ENCODE results near the gene PAX9. TPM values are rescaled to one million over a fixed set of nuclear protein-coding genes. Genes with fewer than 3 reads are reported as not detected.

Gene PAX9
- total and polyA plus RNA-seq, 2 donors (not counting 1 experiment from before 2014, with no cell fraction given): 0.03 TPM; not detected in 1

GRCh38 chr14:36654794-36655381 is 6.8 kb upstream of the PAX9 start:
- no peak for DNase-seq (ENCODE audit: low read depth in 2 of 2)
- H3K79me2 ChIP-seq (ENCODE audit: control insufficient read depth, insufficient read depth, low read length): no peaks in the 10 kb centered on the region
- no peaks in the 10 kb centered on the region for H3K4me1 ChIP-seq (ENCODE audit: control insufficient read depth, extremely low read depth, insufficient read depth, low read length)
- no peak for TF ChIP-seq EZH2 (IDR thresholded peaks at IDR 0.05; ENCODE audit: low read length, missing control alignments)
- no peak for TF ChIP-seq CTCF (conservative IDR thresholded peaks at IDR 0.05 in 1 of 2, IDR thresholded peaks at IDR 0.05 in 1 of 2; ENCODE audit: low read depth in 1 of 2, low read length in 2 of 2)
- H3K36me3 ChIP-seq (ENCODE audit: control insufficient read depth, insufficient read depth, low read length): no peaks in the 10 kb centered on the region
- no peak overlapping the region for H3K4me3 ChIP-seq (replicated peaks in 1 of 4; ENCODE audit: control extremely low read depth in 1 of 4, insufficient read depth in 1 of 4, low read depth in 3 of 4, low read length in 4 of 4)
- H3K9me3 ChIP-seq (ENCODE audit: control insufficient read depth, insufficient read depth, low read depth, low read length): no peaks in the 10 kb centered on the region
- H2AFZ ChIP-seq (ENCODE audit: low read length): no peak overlapping the region
- H4K20me1 ChIP-seq (ENCODE audit: control insufficient read depth, extremely low read depth, insufficient read depth, low read length): no peaks in the 10 kb centered on the region
- H3K9ac ChIP-seq (ENCODE audit: insufficient read depth, low read length): no peak overlapping the region
- H3K27ac ChIP-seq (ENCODE audit: insufficient read depth, low read length): no peak overlapping the region
- no peak overlapping the region for H3K4me2 ChIP-seq (ENCODE audit: extremely low read depth, insufficient read depth, low read length)
- peaks cover 67% of the 10 kb centered on the region for H3K27me3 ChIP-seq (ENCODE audit: control insufficient read depth, insufficient read depth, low read length)

- Histone ChIP-seq H3K4me1 (ENCODE audit: control insufficient read depth, extremely low read depth, insufficient read depth, low read length) (no peaks in the 10 kb centered on the region), H3K4me3 (replicated peaks in 1 of 4; ENCODE audit: control extremely low read depth in 1 of 4, insufficient read depth in 1 of 4, low read depth in 3 of 4, low read length in 4 of 4) (no peak overlapping the region), H3K27me3 (ENCODE audit: control insufficient read depth, insufficient read depth, low read length) (peaks cover 72% of the 10 kb centered on the region), H3K4me2 (ENCODE audit: extremely low read depth, insufficient read depth, low read length) (no peak overlapping the region), H3K9ac (ENCODE audit: insufficient read depth, low read length) (no peak overlapping the region), H4K20me1 (ENCODE audit: control insufficient read depth, extremely low read depth, insufficient read depth, low read length) (no peaks in the 10 kb centered on the region), H2AFZ (ENCODE audit: low read length) (no peak overlapping the region), H3K9me3 (ENCODE audit: control insufficient read depth, insufficient read depth, low read depth, low read length) (no peaks in the 10 kb centered on the region), H3K36me3 (ENCODE audit: control insufficient read depth, insufficient read depth, low read length) (no peaks in the 10 kb centered on the region), H3K79me2 (ENCODE audit: control insufficient read depth, insufficient read depth, low read length) (no peaks in the 10 kb centered on the region), H3K27ac (ENCODE audit: insufficient read depth, low read length) (no peak overlapping the region)
- TF ChIP-seq CTCF (conservative IDR thresholded peaks at IDR 0.05 in 1 of 2, IDR thresholded peaks at IDR 0.05 in 1 of 2; ENCODE audit: low read depth in 1 of 2, low read length in 2 of 2) (no peak), EZH2 (IDR thresholded peaks at IDR 0.05; ENCODE audit: low read length, missing control alignments) (no peak)
- no peak for DNase-seq (ENCODE audit: low read depth in 2 of 2)
Observed at GRCh38 chr14:36655571-36655962, 6.1 kb upstream of the PAX9 start.

- Histone ChIP-seq H3K4me2 (ENCODE audit: extremely low read depth, insufficient read depth, low read length) (no peak overlapping the region), H3K9me3 (ENCODE audit: control insufficient read depth, insufficient read depth, low read depth, low read length) (no peaks in the 10 kb centered on the region), H3K27me3 (ENCODE audit: control insufficient read depth, insufficient read depth, low read length) (peaks cover 77% of the 10 kb centered on the region), H3K36me3 (ENCODE audit: control insufficient read depth, insufficient read depth, low read length) (no peaks in the 10 kb centered on the region), H4K20me1 (ENCODE audit: control insufficient read depth, extremely low read depth, insufficient read depth, low read length) (no peaks in the 10 kb centered on the region), H3K27ac (ENCODE audit: insufficient read depth, low read length) (no peak overlapping the region), H3K4me3 (replicated peaks in 1 of 4; ENCODE audit: control extremely low read depth in 1 of 4, insufficient read depth in 1 of 4, low read depth in 3 of 4, low read length in 4 of 4) (no peak overlapping the region), H3K4me1 (ENCODE audit: control insufficient read depth, extremely low read depth, insufficient read depth, low read length) (no peaks in the 10 kb centered on the region), H2AFZ (ENCODE audit: low read length) (no peak overlapping the region), H3K79me2 (ENCODE audit: control insufficient read depth, insufficient read depth, low read length) (no peaks in the 10 kb centered on the region), H3K9ac (ENCODE audit: insufficient read depth, low read length) (no peak overlapping the region)
- TF ChIP-seq EZH2 (IDR thresholded peaks at IDR 0.05; ENCODE audit: low read length, missing control alignments) (peak; percentile 82), CTCF (conservative IDR thresholded peaks at IDR 0.05 in 1 of 2, IDR thresholded peaks at IDR 0.05 in 1 of 2; ENCODE audit: low read depth in 1 of 2, low read length in 2 of 2) (peak; percentile 14 to 39)
- DNase-seq (ENCODE audit: low read depth in 2 of 2): no peak
Observed at GRCh38 chr14:36655963-36656686, 5.5 kb upstream of the PAX9 start.
